ENCODE measurements around the gene ORAI3.
"Not testable (repeated sequence)": the region's sequence is repeated elsewhere in the genome, so short reads cannot be mapped to it uniquely, and the experiment has no call there.

ORAI3 gene

DNA sequence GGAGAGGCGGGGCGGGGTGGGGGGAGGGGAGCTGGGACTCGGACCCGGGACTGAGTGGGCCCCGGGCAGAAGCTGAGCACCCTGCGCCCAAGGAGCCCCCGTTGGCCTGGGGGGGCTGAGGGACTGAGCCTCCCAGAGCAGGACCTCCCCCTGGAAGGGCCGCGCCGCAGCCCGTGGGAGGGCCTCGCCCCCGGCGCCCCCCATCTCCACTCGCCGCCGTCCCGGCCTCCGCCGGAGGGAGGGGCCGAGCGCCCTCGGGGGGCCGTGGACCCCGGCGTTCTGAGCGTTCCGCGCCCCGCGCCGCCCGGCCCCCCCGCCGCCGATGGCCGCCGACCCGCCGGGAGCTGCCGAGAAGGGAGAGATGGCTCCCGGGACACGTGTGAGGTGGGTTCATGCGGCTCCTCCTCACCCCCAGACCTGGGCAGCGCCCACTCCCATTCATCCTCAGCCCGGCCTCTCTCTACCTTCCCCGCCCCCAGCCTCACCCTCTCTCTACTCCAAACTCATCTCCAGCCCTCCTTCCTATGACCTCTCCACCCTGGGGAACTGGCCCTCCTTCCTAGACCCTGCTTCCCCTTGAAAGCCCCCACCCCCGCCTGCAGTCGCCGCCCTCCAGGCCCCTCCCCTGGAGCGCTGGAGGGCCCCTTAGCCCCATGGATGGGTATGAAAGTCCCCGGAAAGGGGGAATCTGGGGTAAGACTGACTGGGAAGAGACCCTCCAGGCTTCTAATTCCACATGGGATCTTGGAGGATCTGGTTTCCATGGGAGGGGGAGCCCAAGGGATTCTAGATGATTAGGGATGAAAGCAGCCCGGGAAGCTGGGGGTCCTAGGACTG is 24.6 kb upstream of the ORAI3 start:
- peak; percentile 44 for DNase-seq

- no peak for DNase-seq
Observed at GRCh38 chr16:30924913-30925631, 23.8 kb upstream of the ORAI3 start.

- DNase-seq, result no peak
Observed at GRCh38 chr16:30925632-30925987, 23.3 kb upstream of the ORAI3 start.

DNA sequence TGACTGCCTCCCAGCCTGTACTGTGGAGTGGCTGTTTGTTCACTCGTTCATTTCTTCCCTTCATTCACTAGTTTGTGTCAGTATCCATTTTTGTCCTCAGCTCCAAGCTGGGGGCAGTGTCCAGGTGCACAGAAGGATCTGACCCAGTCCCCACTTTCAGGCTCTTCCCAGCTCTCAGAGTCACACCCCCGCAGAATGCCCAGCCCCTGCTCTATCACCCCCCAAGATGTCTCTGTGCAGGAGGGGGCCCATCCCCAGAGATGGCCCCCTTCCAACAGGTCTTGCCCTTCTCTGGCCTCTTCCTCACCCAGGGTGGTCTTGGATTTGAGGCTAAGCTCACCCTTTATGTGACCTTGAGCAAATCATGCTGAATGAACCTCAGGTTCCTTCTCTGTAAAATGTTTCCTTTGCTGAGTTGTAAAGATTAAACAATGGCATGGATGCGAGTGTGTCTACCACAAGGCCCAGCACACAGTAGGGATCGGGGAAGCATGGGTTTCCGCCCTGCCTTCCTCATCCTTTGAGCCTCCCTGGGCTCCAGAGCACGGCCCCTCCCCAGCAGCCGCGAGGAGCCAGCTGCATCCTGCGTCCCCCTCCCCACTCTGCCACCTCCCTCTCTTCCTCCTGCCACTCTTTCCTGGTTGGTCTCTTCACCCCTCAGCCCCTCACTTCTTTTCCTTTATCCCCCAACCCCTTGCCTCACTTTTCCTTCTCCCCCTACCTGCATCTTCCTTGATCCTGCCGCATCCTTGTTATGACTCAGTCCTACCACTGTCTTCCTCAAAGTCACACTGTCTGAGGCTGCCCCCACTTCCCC is 22.7 kb upstream of the ORAI3 start:
- DNase-seq, result no peak

DNA sequence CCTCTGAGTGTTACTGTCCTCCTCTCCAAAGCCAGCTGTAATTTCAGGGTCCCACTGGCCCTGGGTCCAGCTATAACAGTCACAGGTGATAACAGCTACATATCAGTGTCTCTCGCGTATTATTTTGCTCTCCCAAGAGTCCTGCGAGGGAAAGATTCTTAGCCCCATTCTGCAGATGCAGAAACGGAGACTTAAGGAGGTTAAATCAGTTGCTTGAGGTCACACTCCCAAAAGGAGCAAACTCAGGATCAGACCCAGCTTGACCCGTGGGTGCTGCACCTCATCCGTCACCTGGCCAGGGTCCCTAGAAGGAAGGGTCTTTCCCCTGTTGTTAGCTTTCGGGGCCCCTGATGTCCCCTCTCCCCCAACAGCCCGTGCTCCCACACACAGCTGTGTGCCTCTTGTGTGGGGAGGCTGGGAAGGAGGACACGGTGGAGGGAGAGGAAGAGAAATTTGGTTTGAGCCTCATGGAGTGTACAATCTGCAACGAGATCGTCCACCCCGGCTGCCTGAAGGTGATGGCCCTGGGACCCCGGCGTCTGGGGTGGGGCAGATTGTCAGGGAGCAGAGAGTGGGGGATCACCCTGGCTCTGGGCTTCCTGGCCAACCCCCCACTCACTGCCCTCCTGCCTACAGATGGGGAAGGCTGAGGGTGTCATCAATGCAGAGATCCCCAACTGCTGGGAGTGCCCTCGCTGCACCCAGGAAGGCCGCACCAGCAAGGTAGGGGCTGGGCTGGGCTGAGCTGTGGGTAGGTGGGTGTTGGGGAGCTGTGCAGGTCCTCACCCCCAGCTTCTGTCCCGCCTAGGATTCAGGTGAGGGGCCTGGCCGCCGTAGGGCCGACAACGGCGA is 21.7 kb upstream of the ORAI3 start:
- no peak for DNase-seq

DNA sequence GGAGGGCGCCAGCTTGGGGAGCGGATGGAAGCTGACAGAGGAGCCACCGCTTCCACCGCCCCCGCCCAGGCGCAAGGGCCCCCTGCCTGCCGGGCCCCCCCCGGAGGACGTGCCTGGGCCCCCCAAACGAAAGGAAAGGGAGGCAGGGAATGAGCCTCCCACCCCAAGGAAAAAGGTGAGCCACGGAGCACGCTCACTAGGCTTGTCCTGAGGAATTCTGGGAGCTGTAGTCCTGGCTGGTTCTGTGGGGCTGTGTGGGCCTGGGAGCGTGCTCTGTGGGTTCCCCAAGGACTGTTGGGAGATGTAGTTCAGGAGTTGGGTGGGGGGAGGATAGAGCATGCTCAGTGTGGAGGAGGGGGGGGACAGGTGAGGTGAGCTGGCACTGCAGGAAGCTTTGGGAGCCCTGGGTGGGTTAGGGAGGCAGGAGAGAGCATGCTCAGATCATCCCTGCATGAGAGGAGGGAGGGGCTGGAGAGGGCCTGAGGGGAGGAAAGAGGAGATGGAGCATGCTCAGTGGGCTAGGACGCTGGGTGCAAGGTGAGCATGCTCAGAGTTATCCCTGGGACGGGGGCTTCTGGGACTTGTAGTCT is 21.0 kb upstream of the ORAI3 start:
- DNase-seq, result peak; percentile 91

- DNase-seq, result no peak
Observed at GRCh38 chr16:30928390-30928789, 20.5 kb upstream of the ORAI3 start.

DNA sequence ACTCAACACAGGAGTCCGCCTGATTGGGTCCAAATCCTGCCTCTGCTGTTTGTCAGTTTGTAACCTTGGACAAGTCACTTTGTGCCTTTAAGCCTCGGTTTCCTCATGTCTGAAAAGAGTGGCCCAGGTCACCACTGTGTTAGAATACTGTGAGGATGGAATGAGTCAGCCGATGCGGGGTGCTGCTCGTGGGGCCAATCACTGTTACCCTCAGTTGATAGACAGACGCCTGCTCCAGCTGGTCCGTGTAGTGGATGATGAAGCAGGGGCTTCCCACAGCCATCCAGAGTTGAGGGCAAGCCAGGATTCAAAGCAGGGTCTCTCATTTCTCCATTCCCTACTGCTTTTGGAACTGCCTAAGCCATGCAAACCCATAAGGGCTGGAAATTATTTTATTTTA is 19.7 kb upstream of the ORAI3 start:
- no peak for DNase-seq

GRCh38 chr16:30930160-30930571 is 18.7 kb upstream of the ORAI3 start:
- DNase-seq, result no peak

GRCh38 chr16:30931068-30931650 is 17.7 kb upstream of the ORAI3 start:
- no peak for DNase-seq

DNA sequence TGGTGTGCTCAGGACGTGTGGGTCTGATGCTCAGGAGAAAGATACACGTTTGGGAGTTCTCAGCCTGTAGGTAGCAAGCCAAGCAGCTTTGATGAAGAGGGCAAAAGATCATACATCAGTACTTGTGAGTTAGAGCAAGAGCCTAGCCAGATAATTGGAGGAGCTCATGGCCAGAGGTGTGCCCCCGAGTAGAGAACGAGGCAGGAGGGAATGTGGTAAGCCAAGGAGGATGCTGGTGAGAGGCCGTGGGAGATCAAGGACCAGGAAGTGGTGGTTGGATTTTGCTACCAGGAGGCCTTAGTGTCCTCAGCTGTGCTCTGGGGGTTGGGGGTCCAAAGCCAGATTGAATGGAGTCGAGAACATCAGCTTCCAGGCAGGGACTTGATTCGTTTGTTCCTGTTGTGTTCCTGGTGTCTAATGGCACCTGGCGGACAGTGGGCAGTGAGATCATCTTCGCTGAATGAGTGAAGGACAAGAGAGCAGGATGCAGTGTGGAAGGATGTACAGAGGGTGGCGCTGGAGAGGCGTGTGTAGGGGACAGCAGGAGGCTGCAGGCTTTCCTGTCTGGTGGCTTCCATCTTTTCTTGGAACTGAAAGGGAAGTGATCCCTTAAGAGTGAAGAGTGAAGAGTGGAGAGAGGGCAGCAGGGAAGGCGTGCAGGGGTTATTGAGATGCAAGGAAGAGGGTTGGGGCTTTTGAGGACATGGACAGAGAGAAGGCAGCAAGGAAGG is 13.9 kb upstream of the ORAI3 start:
- DNase-seq, result peak; percentile 60

GRCh38 chr16:30937692-30938091 is 11.2 kb upstream of the ORAI3 start:
- no peak for DNase-seq

DNA sequence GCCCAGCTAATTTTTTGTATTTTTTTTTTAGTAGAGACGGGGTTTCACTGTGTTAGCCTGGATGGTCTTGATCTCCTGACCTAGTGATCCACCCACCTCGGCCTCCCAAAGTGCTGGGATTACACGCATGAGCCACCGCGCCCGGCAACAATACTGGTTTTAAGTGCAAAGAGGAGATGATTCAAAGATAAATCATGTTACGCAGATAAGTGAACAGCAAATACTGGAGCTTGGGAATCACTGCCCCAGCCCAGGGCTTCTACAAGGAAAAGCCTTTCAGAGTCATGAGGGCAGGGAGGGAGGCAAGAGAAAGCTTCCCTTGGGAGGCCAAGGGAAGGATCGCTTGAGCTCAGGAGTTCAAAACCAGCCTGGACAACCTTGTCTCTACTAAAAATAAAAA is 9.3 kb upstream of the ORAI3 start:
- DNase-seq, result not testable (repeated sequence)

GRCh38 chr16:30941600-30942425 is 7.1 kb upstream of the ORAI3 start:
- peak; percentile 82 for DNase-seq

DNA sequence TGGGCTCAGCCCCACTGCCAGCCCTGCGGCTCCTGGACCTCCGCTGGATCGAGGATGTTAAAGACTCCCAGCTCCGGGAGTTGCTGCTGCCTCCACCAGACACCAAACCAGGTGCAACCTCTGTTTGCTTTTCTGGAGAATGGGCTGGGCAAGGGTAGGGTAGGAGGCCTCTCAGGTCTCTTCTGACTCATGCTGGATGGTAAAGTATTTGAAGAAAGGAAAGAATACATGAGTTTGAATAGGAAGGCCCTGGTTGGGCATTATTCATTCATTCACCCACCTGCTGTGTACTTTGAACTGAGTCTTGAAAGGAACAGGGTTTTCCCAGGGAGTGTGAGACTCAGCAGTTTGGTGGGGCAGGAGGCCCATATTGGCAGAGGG is 6.5 kb upstream of the ORAI3 start:
- DNase-seq, result no peak

DNA sequence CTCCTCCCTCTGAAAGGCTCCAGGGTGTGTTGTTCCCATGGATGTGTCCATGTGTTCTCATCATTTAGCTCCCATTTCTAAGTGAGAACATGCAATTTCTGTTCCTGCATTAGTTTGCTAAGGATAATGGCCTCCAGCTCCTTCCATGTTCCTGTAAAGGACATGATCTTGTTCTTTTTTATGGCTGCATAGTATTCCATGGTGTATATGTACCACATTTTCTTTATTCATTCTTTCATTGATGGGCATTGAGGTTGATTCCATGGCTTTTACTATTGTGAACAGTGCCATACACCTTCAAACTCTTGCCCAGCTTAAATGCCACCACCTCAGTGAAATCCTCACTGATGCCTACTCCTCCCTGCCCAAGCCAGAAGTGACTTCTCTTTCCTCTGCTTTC is 4.5 kb upstream of the ORAI3 start:
- DNase-seq, result no peak

- no peak for DNase-seq
Observed at GRCh38 chr16:30946671-30947540, 2.0 kb upstream of the ORAI3 start.

- no peak for DNase-seq
Observed at GRCh38 chr16:30947541-30947858, 1.4 kb upstream of the ORAI3 start.
